Neural cell (in vitro differentiated cells): ENCODE results near the gene EFHD1. TPM values are rescaled to one million over a fixed set of nuclear protein-coding genes. Genes with fewer than 3 reads are reported as not detected.

Experiments
- H2AFZ ChIP-seq: fragments of 200-600, 300-800 bp; sonication (generic), shearing (Covaris generic); 2 replicates; pipeline ENCODE4 v1.6.0; 2014; ENCODE audit warnings: low read depth, mild to moderate bottlenecking, antibody characterized with exemption, low read length, moderate library complexity
- H3F3A ChIP-seq: fragments of 200-600 bp; shearing (Covaris generic); 2 replicates; pipeline ENCODE4 v1.6.1; 2016; ENCODE audit warnings: mild to moderate bottlenecking, moderate library complexity, mixed read lengths, antibody characterized with exemption, low read length; ENCODE audit not compliant: insufficient read depth, poor library complexity, severe bottlenecking
- H3K27ac ChIP-seq: fragments of 200-600, 300-800 bp; sonication (generic), shearing (Covaris generic); 2 replicates; pipeline ENCODE4 v1.5.1; 2014; ENCODE audit warnings: mild to moderate bottlenecking, low read length, moderate library complexity
- H3K27me3 ChIP-seq: fragments of 300-800, 200-600 bp; sonication (generic), shearing (Covaris generic); 2 replicates; pipeline ENCODE4 v1.6.0; 2014; ENCODE audit warnings: mild to moderate bottlenecking, low read depth, low read length, moderate library complexity; ENCODE audit not compliant: insufficient read depth
- H3K36me3 ChIP-seq: fragments of 300-800, 200-600 bp; sonication (generic), shearing (Covaris generic); 2 replicates; pipeline ENCODE4 v1.5.1; 2014; ENCODE audit warnings: mild to moderate bottlenecking, antibody characterized with exemption, low read length, moderate library complexity; ENCODE audit not compliant: insufficient read depth
- H3K4me2 ChIP-seq: fragments of 300-800, 200-600 bp; sonication (generic), shearing (Covaris generic); 2 replicates; pipeline ENCODE4 v1.6.0; 2014; ENCODE audit warnings: mild to moderate bottlenecking, low read length
- H3K4me3 ChIP-seq: fragments of 300-800, 200-600 bp; sonication (generic), shearing (Covaris generic); 2 replicates; pipeline ENCODE4 v1.5.1; 2014; ENCODE audit warnings: mild to moderate bottlenecking, low read length, moderate library complexity
- H3K79me2 ChIP-seq: fragments of 200-600 bp; shearing (Covaris generic); replicated peaks from 2 replicates; pipeline ENCODE4 v1.6.0; 2014; ENCODE audit warnings: mild to moderate bottlenecking, low read length, moderate library complexity; ENCODE audit not compliant: insufficient read depth
- H3K9ac ChIP-seq: fragments of 300-800, 200-600 bp; sonication (generic), shearing (Covaris generic); 2 replicates; pipeline ENCODE4 v1.6.1; 2016; ENCODE audit warnings: mild to moderate bottlenecking, low read length, mixed read lengths
- H3K9me2 ChIP-seq: fragments of 200-600 bp; shearing (Covaris generic); 2 replicates; pipeline ENCODE4 v1.6.1; 2016; ENCODE audit warnings: mild to moderate bottlenecking, low read length, mixed read lengths; ENCODE audit not compliant: insufficient read depth
- H3K9me3 ChIP-seq: fragments of 200-600, 300-800 bp; sonication (generic), shearing (Covaris generic); 2 replicates; pipeline ENCODE4 v1.6.1; 2016; ENCODE audit warnings: mild to moderate bottlenecking, mixed run types, low read length, moderate library complexity, mixed read lengths
- H4K20me1 ChIP-seq: fragments of 200-600 bp; shearing (Covaris generic); 2 replicates; pipeline ENCODE4 v1.6.1; 2016; ENCODE audit warnings: mild to moderate bottlenecking, mixed run types; ENCODE audit not compliant: insufficient read depth
- EP300 ChIP-seq: fragments of 450-650 bp; conservative IDR thresholded peaks from 2 replicates; pipeline ENCODE4 v1.6.1; 2014; ENCODE audit warnings: antibody characterized with exemption, mild to moderate bottlenecking, moderate library complexity; ENCODE audit not compliant: poor library complexity, severe bottlenecking
- EZH2 ChIP-seq: fragments of 200-600, 300-800 bp; shearing (Covaris generic), sonication (generic); IDR thresholded peaks from 2 replicates; pipeline ENCODE4 v1.6.1; 2014; ENCODE audit warnings: antibody characterized with exemption, low read length, borderline replicate concordance, mild to moderate bottlenecking; ENCODE audit not compliant: insufficient read depth, poor library complexity, severe bottlenecking
- MXI1 ChIP-seq: fragments of 450-650 bp; conservative IDR thresholded peaks from 2 replicates; pipeline ENCODE4 v1.6.1; 2014; ENCODE audit warnings: antibody characterized with exemption, mild to moderate bottlenecking; ENCODE audit not compliant: poor library complexity, severe bottlenecking
- POLR2AphosphoS5 ChIP-seq: IDR thresholded peaks from 2 replicates; pipeline ENCODE4 v1.6.1; 2012
- RAD21 ChIP-seq: fragments of 450-650 bp; conservative IDR thresholded peaks from 2 replicates; pipeline ENCODE4 v1.6.1; 2014; ENCODE audit warnings: antibody characterized with exemption, mild to moderate bottlenecking, moderate library complexity
- SMC3 ChIP-seq: fragments of 450-650 bp; conservative IDR thresholded peaks from 2 replicates; pipeline ENCODE4 v1.6.1; 2014; ENCODE audit warnings: antibody characterized with exemption, mild to moderate bottlenecking, moderate library complexity; ENCODE audit not compliant: poor library complexity
- TAF1 ChIP-seq: IDR thresholded peaks from 2 replicates; pipeline ENCODE4 v1.6.1; 2012; ENCODE audit warnings: low read depth
- polyA plus RNA-seq: library from polyadenylated mRNA; depleted of rRNA; stranded (reverse); fragments of >200 nt; gene quantifications from 2 replicates; pipeline ENCODE4 v1.2.3, GENCODE V29; 2014
- TF ChIP-seq, protein P1 (sequence below): fragments of 450-650 bp; IDR thresholded peaks from 2 replicates; pipeline ENCODE4 v1.5.1; 2014; ENCODE audit warnings: antibody characterized with exemption, mild to moderate bottlenecking, moderate library complexity; ENCODE audit not compliant: poor library complexity, severe bottlenecking
- TF ChIP-seq, protein P2 (sequence below): IDR thresholded peaks from 2 replicates; pipeline ENCODE4 v1.6.1; 2012; ENCODE audit warnings: borderline replicate concordance

The EFHD1 gene
- polyA plus RNA-seq, 1 donor from 2014 or later: not detected

DNA sequence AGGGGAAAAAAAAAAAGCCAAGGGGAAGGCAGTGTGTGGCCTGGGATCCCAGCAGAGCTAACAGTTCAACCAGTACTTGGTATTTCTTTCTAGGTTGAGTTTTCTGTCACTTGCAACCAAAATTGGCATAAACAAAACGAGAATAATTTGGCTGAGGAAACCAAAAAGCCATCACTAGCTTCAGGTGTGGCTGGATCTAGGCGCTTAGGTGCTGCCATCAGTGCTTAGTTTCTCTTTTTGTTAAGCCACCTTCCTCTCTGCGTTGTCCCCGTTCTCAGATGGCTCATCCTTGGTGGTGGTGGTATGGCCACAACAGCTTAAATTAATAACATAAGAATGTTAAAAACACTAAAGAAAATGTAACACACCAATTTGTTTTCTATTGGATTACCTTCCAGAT, 2.4 kb downstream of the EFHD1 start:
- H3K9me2 ChIP-seq: no peaks in the 10 kb centered on the region
- no peak overlapping the region for H3K9ac ChIP-seq
- no peak overlapping the region for H3K4me2 ChIP-seq
- H3K36me3 ChIP-seq: no peaks in the 10 kb centered on the region
- TF ChIP-seq RAD21 (no peak), SMC3 (no peak), MXI1 (no peak), TAF1 (no peak)
- TF ChIP-seq, protein P1, sequence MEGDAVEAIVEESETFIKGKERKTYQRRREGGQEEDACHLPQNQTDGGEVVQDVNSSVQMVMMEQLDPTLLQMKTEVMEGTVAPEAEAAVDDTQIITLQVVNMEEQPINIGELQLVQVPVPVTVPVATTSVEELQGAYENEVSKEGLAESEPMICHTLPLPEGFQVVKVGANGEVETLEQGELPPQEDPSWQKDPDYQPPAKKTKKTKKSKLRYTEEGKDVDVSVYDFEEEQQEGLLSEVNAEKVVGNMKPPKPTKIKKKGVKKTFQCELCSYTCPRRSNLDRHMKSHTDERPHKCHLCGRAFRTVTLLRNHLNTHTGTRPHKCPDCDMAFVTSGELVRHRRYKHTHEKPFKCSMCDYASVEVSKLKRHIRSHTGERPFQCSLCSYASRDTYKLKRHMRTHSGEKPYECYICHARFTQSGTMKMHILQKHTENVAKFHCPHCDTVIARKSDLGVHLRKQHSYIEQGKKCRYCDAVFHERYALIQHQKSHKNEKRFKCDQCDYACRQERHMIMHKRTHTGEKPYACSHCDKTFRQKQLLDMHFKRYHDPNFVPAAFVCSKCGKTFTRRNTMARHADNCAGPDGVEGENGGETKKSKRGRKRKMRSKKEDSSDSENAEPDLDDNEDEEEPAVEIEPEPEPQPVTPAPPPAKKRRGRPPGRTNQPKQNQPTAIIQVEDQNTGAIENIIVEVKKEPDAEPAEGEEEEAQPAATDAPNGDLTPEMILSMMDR: no peak
- TF ChIP-seq, protein P2, sequence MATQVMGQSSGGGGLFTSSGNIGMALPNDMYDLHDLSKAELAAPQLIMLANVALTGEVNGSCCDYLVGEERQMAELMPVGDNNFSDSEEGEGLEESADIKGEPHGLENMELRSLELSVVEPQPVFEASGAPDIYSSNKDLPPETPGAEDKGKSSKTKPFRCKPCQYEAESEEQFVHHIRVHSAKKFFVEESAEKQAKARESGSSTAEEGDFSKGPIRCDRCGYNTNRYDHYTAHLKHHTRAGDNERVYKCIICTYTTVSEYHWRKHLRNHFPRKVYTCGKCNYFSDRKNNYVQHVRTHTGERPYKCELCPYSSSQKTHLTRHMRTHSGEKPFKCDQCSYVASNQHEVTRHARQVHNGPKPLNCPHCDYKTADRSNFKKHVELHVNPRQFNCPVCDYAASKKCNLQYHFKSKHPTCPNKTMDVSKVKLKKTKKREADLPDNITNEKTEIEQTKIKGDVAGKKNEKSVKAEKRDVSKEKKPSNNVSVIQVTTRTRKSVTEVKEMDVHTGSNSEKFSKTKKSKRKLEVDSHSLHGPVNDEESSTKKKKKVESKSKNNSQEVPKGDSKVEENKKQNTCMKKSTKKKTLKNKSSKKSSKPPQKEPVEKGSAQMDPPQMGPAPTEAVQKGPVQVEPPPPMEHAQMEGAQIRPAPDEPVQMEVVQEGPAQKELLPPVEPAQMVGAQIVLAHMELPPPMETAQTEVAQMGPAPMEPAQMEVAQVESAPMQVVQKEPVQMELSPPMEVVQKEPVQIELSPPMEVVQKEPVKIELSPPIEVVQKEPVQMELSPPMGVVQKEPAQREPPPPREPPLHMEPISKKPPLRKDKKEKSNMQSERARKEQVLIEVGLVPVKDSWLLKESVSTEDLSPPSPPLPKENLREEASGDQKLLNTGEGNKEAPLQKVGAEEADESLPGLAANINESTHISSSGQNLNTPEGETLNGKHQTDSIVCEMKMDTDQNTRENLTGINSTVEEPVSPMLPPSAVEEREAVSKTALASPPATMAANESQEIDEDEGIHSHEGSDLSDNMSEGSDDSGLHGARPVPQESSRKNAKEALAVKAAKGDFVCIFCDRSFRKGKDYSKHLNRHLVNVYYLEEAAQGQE: no peak
- H3K79me2 ChIP-seq: no peaks in the 10 kb centered on the region
- no peak overlapping the region for H3K4me3 ChIP-seq
- H2AFZ ChIP-seq: no peak overlapping the region
- H3K9me3 ChIP-seq: no peaks in the 10 kb centered on the region
- no peaks in the 10 kb centered on the region for H3F3A ChIP-seq
- no peak overlapping the region for H3K27ac ChIP-seq
- no peaks in the 10 kb centered on the region for H4K20me1 ChIP-seq
- H3K27me3 ChIP-seq: peaks cover 35% of the 10 kb centered on the region

DNA sequence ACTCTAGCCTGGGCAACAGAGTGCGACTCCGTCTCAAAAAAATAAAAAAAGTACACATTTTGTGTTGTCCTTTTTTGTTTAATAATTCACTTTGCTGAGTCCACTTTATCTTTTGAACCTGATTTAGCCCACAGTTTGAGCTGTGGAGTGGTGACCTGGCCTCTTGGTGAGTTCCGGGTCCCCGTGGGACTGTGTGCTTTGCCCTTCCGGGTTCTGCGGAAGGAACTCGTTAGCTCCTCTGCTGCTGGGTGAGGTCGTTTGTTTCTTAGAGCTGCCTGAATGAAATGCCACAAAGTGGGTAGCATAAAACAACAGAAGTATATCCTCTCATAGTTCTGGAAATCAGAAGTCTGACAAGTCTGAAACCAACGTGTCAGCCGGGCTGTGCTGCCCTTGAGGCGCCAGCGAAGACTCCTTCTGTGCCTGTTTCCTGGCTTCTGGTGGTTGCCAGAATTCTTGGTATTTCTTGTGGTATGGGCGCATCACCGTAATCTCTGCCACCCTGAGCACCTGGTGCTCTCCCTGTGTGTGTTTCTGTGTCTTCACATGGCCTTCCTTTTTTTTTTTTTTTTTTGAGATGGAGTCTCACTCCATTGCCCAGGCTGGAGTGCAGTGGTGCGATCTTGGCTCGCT, 3.5 kb downstream of the EFHD1 start:
- no peak overlapping the region for H2AFZ ChIP-seq
- peaks cover 35% of the 10 kb centered on the region for H3K27me3 ChIP-seq
- no peaks in the 10 kb centered on the region for H3K79me2 ChIP-seq
- no peak overlapping the region for H3K9ac ChIP-seq
- H3K27ac ChIP-seq: no peak overlapping the region
- no peak overlapping the region for H3K4me3 ChIP-seq
- TF ChIP-seq TAF1 (no peak), RAD21 (no peak), EP300 (no peak), SMC3 (no peak), POLR2AphosphoS5 (no peak), MXI1 (no peak), EZH2 (no peak)
- TF ChIP-seq, protein P1: no peak
- TF ChIP-seq, protein P2: no peak
- no peak overlapping the region for H3K4me2 ChIP-seq
- H4K20me1 ChIP-seq: no peaks in the 10 kb centered on the region
- no peaks in the 10 kb centered on the region for H3K36me3 ChIP-seq
- H3K9me2 ChIP-seq: no peaks in the 10 kb centered on the region
- H3K9me3 ChIP-seq: no peaks in the 10 kb centered on the region
- H3F3A ChIP-seq: no peaks in the 10 kb centered on the region
